ENCODE measurements around the gene RUSF1.
"Not testable (repeated sequence)": the region's sequence is repeated elsewhere in the genome, so short reads cannot be mapped to it uniquely, and the experiment has no call there.

Gene RUSF1

DNA sequence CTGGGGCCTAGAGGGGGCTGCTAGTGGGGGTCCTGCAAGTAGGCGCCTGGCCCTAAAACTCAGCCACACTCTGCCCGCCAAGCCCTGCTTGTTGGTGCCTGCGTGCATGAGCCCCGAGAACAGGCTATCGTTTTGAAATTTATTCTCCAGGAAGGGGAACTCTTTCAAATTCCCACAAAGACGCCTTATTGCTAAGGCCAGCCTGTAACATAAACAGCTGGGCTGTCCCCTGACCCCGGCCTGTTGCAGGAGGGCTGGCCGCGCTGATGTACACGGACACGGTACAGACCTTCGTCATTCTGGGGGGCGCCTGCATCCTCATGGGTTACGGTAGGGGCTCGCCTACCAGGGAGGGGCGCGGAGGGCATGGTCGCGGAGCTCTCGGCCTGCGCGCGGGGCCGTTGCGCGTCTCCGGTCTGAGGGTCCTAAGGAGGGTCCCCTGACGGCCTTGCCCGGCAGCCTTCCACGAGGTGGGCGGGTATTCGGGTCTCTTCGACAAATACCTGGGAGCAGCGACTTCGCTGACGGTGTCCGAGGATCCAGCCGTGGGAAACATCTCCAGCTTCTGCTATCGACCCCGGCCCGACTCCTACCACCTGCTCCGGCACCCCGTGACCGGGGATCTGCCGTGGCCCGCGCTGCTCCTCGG is 21.0 kb downstream of the RUSF1 start:
- no peak for DNase-seq (ENCODE audit: low read depth)

- no peak for DNase-seq (ENCODE audit: low read depth)
Measured at GRCh38 chr16:31486045-31486444, 22.1 kb downstream of the RUSF1 start.

DNA sequence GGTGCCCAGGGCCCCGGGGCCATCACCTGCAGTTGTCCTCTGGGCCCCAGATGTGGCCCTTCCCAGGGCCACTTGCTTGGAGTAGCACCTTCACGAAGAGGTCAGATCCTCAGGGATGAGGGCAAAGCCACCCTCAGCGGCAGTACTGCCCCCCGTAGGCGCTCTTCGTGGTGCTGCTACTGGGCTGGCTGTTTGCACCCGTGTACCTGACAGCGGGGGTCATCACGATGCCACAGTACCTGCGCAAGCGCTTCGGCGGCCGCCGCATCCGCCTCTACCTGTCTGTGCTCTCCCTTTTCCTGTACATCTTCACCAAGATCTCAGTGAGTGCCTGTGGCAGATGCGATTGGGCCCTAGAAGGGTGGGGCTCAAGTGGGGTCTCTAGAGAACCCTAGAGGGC is 22.6 kb downstream of the RUSF1 start:
- no peak for DNase-seq (ENCODE audit: low read depth)

GRCh38 chr16:31484491-31485171 is 23.6 kb downstream of the RUSF1 start:
- no peak for DNase-seq (ENCODE audit: low read depth)

DNA sequence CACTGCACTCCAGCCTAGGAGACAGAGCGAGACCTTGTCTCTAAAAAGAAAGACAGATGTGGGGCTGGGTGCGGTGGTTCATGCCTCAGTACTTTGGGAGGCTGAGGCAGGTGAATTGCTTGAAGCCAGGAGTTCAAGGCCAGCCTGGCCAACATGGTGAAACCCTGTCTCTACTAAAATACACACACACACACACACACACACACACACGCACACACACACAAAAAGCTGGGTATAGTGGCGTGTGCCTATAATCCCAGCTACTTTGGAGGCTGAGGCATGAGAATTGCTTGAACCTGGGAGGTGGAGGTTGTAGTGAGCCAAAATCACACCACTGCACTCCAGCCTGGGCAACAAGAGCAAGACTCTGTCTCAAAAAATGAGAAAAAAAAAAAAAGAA is 24.1 kb downstream of the RUSF1 start:
- DNase-seq (ENCODE audit: low read depth): not testable (repeated sequence)

DNA sequence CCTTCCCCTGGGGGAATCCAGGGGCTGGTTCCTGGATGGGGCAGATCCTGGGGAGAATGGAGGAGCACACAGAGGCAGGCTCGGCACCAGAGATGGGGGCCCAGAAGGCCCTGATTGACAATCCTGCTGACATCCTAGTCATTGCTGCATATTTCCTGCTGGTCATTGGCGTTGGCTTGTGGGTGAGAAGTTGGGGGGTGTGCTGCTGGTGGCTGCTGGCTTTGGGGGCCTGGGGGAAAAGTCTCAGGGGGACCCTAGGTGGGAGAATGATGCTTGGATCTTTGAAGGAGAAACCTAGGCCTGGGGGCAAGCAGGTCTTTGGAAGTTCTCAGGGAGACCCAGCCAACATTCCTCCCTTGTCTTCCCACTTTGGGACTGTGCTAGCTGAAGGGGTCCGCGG is 25.1 kb downstream of the RUSF1 start, which contains the start of gene SLC5A2:
Gene SLC5A2 (plus strand): TSS at position 43 of the 400 bp plus-strand sequence. CDS start 14 bp downstream, at position 57.
- no peak for DNase-seq (ENCODE audit: low read depth)

DNA sequence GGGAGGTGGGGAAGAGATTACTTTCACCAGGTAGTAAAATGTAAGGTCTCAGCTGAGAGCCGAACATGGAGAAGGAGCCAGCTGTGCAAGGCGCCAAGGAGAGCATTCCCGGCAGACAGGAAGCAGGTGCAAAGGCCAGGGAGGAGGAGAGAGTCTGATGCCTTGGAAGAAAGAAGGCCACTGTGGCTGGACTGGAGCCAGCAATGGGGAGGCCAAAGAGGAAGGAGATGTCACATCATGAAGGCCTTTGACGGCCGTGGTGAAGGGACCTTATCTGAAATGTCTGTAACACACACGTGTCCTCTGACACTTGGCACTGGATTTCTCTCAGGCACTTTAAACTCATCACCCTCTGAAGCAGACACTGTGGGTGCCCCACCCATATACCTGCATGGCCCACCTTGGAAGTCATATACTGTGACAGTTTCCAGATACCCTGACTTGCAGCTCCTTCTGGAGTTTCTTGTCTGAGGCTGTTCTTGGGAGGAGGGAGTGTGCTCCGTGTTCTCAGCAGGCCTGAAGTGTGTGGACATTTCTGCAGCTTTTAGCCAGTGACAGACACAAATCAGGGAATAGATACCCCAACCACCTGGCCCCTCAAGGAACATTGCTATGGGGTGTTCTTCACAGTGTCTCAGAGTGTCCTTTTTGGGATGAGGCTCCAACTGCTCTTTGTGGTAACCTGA is 27.2 kb downstream of the RUSF1 start:
- DNase-seq (ENCODE audit: low read depth): no peak

DNA sequence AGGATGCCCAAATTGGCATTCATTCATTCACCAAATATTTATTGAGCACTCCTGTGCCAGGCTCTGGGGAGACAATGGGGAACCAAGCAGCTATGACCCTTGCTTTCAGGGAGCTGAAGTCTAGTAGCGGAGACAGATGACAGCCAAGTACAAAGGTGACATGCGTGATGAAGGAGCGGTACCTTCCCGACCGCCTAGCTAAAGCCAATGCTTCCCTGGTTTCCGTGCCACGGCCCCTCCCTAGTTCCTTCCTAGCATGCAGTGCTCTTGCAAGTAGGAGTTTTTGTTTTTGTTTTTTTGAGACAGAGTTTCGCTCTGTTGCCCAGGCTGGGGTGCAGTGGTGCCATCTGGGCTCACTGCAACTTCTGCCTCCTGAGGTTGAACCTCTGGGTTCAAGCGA is 28.4 kb downstream of the RUSF1 start:
- no peak for DNase-seq (ENCODE audit: low read depth)

DNA sequence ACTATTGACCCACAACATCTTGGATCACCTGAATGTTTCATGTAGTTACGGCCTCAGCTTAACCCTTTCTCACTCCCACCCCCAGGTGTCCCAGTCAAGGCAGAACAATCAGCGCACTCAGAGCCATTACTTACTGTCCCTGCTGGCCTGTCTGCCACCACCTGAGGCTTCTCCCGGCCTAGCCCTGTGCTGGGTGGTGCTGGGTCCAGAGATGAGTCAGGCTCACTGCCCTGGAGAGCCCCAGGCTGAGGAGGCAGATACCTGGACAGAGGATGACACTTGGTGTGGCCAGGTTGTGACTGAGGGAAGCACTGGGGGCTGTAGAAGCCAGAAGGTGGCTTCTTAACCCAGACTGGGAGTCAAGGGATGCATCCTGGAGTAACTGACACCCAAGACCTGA is 29.2 kb downstream of the RUSF1 start:
- no peak for DNase-seq (ENCODE audit: low read depth)

DNA sequence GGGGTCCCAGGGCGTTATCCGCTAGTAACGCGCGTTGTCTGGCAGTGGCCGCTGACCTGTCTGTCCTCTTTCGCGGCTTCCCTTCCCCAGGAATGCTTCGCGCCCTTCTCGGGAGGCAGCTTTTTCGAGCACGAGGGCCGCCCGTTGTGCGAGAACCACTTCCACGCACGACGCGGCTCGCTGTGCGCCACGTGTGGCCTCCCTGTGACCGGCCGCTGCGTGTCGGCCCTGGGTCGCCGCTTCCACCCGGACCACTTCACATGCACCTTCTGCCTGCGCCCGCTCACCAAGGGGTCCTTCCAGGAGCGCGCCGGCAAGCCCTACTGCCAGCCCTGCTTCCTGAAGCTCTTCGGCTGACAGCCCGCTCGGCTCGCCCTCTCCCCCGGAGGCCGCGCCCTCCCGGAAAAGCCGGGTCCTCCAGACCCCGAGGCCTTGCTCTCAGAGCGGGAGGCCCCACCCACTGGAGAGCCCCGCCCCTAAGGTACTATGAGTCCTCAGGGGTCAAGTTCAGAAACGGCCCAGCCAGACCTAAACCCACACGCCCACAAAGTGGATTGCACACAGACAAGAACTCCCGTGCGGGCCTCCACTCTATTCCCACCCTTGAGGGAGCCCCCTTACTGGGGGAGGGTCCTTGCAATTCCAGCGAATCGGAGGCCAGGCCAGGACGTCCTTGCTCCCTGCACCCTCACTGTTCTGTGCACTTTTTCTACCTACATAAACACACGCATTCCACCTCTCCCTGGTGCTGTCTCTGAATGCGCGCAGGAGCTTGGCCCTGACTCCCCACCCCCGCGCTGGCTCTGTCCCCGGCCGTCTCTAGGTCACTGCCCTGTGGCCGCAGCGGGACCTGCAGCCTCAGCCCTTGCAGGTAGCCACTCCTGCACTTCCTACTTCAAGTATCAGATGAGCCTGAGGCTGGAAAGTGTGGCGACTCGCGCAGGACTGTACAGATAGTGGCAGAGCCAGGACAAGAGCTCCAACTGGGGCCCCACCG is 30.7 kb downstream of the RUSF1 start:
- DNase-seq (ENCODE audit: low read depth): no peak

DNA sequence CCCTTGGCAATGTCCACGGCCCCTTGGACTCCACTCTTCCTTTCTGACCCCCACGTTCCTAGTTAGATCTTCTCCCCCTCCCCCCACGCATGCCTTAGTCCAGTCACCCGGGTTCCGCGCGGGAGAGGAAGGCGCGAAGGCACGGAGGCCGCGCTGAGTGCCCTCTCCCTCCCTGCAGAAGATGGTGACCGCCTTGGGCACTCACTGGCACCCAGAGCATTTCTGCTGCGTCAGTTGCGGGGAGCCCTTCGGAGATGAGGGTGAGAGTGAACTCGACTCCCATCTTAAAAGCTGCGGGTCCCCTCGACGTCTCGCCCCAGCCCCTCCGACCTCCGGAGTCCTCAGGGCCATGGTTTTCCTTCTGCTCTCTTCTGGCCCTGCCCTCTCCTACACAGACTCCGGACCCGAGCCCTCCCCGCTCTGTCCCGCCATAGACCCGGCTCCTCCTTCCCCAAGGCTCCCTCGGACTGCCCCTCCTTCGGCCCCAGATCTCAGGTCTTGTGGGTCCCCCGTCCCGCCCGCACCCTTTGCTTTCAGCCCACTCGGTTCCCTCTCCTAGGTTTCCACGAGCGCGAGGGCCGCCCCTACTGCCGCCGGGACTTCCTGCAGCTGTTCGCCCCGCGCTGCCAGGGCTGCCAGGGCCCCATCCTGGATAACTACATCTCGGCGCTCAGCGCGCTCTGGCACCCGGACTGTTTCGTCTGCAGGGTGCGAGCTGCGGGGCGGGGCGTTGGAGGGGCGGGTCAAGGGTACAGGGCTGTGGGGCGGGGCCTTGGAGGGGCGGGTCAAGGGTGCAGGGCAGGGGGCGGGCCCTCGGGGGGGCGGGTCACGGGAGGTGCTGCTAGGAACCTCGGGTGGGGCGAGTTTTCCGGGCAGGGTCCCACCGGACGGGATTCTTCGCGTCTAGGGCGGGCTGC is 31.6 kb downstream of the RUSF1 start:
- DNase-seq (ENCODE audit: low read depth): no peak

DNA sequence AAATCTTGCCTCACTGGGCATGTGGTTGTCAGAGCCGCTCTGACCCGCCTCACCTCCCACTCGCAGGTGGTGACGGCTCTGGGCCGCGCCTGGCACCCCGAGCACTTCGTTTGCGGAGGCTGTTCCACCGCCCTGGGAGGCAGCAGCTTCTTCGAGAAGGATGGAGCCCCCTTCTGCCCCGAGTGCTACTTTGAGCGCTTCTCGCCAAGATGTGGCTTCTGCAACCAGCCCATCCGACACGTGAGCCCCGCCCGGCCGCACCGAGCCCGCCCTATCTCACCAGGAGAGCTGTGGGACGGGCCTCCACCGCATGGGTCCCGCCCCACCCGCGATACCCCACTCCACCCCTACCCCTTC is 32.3 kb downstream of the RUSF1 start:
- no peak for DNase-seq (ENCODE audit: low read depth)

- no peak for DNase-seq (ENCODE audit: low read depth)
Measured at GRCh38 chr16:31474773-31475738, 33.1 kb downstream of the RUSF1 start.

DNA sequence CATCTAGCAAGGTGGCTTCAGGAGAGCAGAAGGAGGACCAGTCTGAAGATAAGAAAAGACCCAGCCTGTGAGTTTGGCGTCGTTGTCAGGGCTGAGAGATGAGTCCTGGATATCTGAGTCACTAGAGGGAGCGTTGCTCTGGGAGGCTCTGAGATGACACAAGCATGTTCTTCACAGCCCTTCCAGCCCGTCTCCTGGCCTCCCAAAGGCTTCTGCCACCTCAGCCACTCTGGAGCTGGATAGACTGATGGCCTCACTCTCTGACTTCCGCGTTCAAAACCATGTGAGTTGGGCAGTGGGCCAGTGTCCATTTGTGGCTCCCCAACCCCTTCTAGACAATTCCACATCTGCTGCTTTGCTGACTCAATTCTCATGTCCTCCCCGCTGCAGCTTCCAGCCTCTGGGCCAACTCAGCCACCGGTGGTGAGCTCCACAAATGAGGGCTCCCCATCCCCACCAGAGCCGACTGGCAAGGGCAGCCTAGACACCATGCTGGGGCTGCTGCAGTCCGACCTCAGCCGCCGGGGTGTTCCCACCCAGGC is 33.9 kb downstream of the RUSF1 start:
- no peak for DNase-seq (ENCODE audit: low read depth)

DNA sequence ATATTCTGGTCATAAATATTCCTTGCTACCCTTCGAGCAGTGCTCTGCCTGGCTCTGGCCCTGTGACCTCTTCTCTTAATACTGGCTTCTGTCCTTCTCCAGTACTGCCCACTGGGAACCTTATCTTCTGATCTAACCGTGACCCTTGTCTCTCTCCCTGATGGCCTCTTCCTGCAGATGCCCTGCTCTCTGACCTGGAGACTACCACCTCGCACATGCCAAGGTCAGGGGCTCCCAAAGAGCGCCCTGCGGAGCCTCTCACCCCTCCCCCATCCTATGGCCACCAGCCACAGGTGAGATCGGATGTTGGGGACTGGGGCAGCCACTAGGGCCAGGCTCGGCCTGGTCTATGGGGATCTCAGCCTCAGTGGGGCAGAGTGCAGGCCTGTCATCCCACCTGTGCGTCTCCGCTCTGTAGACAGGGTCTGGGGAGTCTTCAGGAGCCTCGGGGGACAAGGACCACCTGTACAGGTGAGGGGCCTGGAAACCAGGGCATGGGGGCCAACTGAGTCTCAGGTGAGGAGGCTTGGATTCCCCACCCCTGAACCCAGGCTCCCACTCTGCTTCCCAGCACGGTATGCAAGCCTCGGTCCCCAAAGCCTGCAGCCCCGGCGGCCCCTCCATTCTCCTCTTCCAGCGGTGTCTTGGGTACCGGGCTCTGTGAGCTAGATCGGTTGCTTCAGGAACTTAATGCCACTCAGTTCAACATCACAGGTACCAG is 34.8 kb downstream of the RUSF1 start:
- no peak for DNase-seq (ENCODE audit: low read depth)

- peak; percentile 69 for DNase-seq (ENCODE audit: low read depth)
Measured at GRCh38 chr16:31472709-31473203, 35.4 kb downstream of the RUSF1 start.

DNA sequence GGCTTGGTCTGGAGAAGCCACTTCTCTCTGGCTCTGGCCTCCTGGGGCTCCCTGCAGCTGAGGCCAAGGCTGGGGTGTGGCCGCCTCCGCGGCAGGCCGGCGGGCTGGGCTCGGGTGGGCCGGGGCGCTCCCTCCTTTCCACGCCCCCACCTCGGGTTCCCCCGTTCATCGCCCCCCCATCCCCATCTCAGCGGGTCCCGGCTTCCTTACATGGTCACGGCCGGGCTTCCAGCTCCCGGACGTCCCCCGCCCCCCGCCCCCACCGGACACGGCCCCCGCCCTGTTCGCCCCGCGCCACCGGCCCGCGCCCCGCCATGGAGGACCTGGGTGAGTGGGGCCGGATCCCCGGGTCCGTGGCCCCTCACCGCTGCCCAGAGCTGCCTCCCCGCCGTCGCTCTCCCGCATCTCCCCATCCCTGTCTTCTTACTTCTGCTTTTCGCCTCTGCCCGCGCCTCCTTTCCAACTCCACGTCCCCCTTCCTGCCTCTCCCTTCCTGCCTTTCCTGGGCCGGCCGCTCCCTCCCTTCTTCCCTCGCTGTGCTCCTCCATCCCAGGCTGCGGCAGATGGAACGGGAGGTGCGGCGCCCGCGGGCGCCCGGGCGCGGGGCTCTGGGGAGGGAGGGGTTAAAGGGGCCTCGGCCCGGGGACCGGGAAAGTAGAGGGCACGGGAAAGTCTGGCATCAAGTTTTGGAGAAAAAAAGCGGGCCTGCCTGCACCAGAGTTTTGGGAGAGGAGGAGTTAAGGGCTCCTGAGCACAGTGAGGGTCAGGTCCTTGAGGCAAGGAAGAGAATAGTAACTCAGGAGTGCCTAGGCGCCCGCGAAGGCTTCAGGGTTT is 36.1 kb downstream of the RUSF1 start, which contains the start of gene TGFB1I1:
Gene TGFB1I1 (plus strand): TSS at position 278 of the 834 bp plus-strand sequence. CDS start 37 bp downstream, at position 315.
- no peak for DNase-seq (ENCODE audit: low read depth)

Measured in HS-5 (cell line).